OCI-LY7 (cell line): ENCODE measurements around the gene MPZ. TPM values are rescaled to one million over a fixed set of nuclear protein-coding genes. Genes with fewer than 3 reads are reported as not detected.
A peak's percentile ranks its signal among the peaks of the same experiment; 100 is the strongest.

ENCODE experiments used
- BruUV-seq: library from RNA; stranded (reverse); fragments of 400-500 nt; replicated peaks from 2 replicates; lab custom pipeline; 2021; lab: Mats Ljungman, UMichigan
- CTCF ChIA-PET: fragments of 300-600 bp; sonication (Branson Sonifier 250); formaldehyde crosslinking; loops from one replicate; lab custom pipeline; 2022; ENCODE audit warnings: antibody characterized with exemption; ENCODE audit not compliant: unreplicated experiment; lab: Charles Lee
- POLR2A ChIA-PET: fragments of 300-600 bp; sonication (Branson Sonifier 250); formaldehyde crosslinking; loops from one replicate; lab custom pipeline; 2022; ENCODE audit warnings: antibody characterized with exemption; lab: Charles Lee
- DNase-seq: peaks from one replicate; pipeline ENCODE4 v3.0.0-alpha.2; 2015; ENCODE audit warnings: low spot score
- H2AFZ ChIP-seq: fragments of 200-600 bp; sonication (generic), shearing (Covaris generic); 2 replicates; pipeline ENCODE4 v1.6.1; 2014; ENCODE audit warnings: mild to moderate bottlenecking, antibody characterized with exemption, low read length, moderate library complexity
- H3K27ac ChIP-seq: fragments of 200-600 bp; sonication (generic); 2 replicates; pipeline ENCODE4 v1.5.1; 2014; ENCODE audit warnings: mixed run types, low read depth, mild to moderate bottlenecking, moderate library complexity, low read length, inconsistent platforms; ENCODE audit not compliant: poor library complexity, severe bottlenecking
- H3K36me3 ChIP-seq: fragments of 200-600 bp; sonication (generic); 2 replicates; pipeline ENCODE4 v1.6.1; 2014; ENCODE audit warnings: mild to moderate bottlenecking, antibody characterized with exemption, low read length, moderate library complexity, mixed read lengths; ENCODE audit not compliant: insufficient read depth
- H3K4me1 ChIP-seq: fragments of 200-600 bp; sonication (generic); 2 replicates; pipeline ENCODE4 v1.5.1; 2014; ENCODE audit warnings: mild to moderate bottlenecking, low read length; ENCODE audit not compliant: insufficient read depth, poor library complexity, severe bottlenecking
- H3K4me2 ChIP-seq: fragments of 200-600 bp; sonication (generic); 2 replicates; pipeline ENCODE4 v1.6.1; 2014; ENCODE audit warnings: mild to moderate bottlenecking, low read length
- H3K4me3 ChIP-seq: fragments of 200-600 bp; sonication (generic); 2 replicates; pipeline ENCODE4 v1.5.1; 2014; ENCODE audit warnings: mild to moderate bottlenecking, low read depth, low read length; ENCODE audit not compliant: poor library complexity, severe bottlenecking
- H3K79me2 ChIP-seq: fragments of 200-600 bp; sonication (generic); 2 replicates; pipeline ENCODE4 v1.6.1; 2016; ENCODE audit warnings: low read depth, mild to moderate bottlenecking, low read length, moderate library complexity, mixed read lengths; ENCODE audit not compliant: insufficient read depth
- H3K9me2 ChIP-seq: fragments of 200-600 bp; sonication (generic); 2 replicates; pipeline ENCODE4 v1.6.1; 2016; ENCODE audit warnings: mild to moderate bottlenecking, low read length, mixed read lengths; ENCODE audit not compliant: insufficient read depth
- H3K9me3 ChIP-seq: fragments of 200-600 bp; sonication (generic); 2 replicates; pipeline ENCODE4 v1.6.1; 2014; ENCODE audit warnings: mild to moderate bottlenecking, mixed run types, low read length, mixed read lengths
- H4K20me1 ChIP-seq: fragments of 200-600 bp; sonication (generic); 2 replicates; pipeline ENCODE4 v1.6.1; 2014; ENCODE audit warnings: mild to moderate bottlenecking, antibody characterized with exemption, low read length, moderate library complexity, mixed read lengths; ENCODE audit not compliant: insufficient read depth
- EZH2phosphoT487 ChIP-seq: fragments of 200-600 bp; sonication (generic); IDR thresholded peaks from 2 replicates; pipeline ENCODE4 v1.6.1; 2018; ENCODE audit warnings: low read depth, borderline replicate concordance, mild to moderate bottlenecking, mixed run types, antibody characterized with exemption, low read length, moderate library complexity, mixed read lengths
- intact Hi-C: fragments of 100-400 bp; cut with micrococcal nuclease; formaldehyde crosslinking; loops from one replicate; pipeline ENCODE4 v1.10.0; 2022; ENCODE audit not compliant: unreplicated experiment
- total RNA-seq, 2 experiments: library from RNA; depleted of rRNA in 1 of 2; stranded (reverse); fragments of >200 nt in 1 of 2; shearing (Covaris generic) in 1 of 2; gene quantifications; 2 replicates each; pipeline ENCODE4 v1.2.3, GENCODE V29; 2014 to 2022
- TF ChIP-seq, protein P1 (sequence below): fragments of 200-600 bp; sonication (generic); conservative IDR thresholded peaks from 2 replicates; pipeline ENCODE4 v1.5.1; 2014; ENCODE audit warnings: mild to moderate bottlenecking, antibody characterized with exemption, low read length, moderate library complexity, mixed read lengths

MPZ gene
- total RNA-seq, 2 experiments from 2014 or later, result 4.5 to 9.0 TPM

DNA sequence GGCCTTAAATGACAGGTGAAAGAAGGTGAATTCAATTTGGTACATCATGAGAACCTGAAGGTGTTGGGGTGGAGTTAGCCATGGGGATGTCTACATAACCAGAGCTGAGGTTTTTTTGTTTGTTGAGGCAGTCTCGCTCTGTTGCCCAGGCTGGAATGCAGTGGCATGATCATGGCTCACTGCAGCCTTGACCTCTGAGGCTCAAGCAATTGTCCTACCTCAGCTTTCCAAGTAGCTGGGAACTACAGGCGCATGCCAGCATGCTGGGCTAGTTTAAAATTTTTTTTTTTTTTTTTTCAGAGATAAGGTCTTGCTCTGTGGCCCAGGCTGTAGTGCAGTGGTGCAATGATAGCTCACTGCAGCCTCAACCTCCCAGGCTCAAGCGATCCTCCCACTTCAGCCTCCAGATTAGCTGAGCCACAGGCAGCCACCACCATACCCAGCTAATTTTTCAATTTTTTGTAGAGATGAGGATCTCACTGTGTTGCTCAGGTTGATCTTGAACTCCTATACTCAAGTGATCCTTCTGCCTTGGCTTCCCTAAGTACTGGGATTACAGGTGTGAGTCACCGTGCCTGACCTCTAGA lies 1.9 kb upstream of the MPZ start:
- no peaks in the 10 kb centered on the region for H3K9me3 ChIP-seq
- POLR2A ChIA-PET, result interaction anchor here (0.6 to 0.7 kb wide), 2 partner anchors 108 to 475 kb away, joined by 3 to 5 read pairs; no protein-coding TSS in a partner anchor
- CTCF ChIA-PET, result no interaction called here

DNA sequence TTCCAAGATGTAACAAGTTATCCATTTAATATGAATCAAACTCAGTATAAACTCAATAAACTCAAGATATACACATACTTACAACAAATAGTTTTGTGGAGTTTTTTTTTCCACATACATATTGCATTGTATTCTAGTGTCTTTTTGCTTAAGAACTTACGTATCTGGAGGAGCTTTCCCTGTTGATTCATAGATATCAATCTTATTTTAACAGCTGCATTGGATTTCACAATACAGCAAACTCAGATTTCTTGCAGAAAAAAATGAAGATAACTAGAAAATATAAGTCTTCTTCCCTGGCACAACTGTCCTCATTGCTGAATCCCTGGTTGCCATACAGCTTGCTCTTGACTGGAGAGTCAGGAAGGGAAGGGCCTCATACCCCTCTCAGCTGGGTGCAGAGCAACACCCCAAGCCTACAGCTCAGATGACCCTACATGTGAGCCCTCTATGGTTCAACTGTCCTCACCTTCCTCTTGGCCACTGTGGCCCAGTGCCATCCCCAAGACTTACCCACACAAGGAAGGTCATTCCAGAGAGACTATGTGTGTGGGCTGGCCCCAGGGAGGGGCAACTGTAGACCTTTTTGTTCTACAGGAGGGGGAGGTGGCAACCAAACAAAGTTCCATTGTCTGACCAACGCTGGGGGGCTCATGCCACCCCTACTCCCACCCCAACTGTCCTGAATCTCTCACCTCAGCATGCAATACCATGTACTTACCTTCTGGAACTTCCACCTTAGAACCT lies 1.7 kb downstream of the MPZ start:
- Histone ChIP-seq H4K20me1 (no peaks in the 10 kb centered on the region), H3K4me1 (peaks cover 28% of the 10 kb centered on the region), H3K4me2 (no peak overlapping the region), H3K9me2 (no peaks in the 10 kb centered on the region), H3K79me2 (peaks cover 18% of the 10 kb centered on the region; the same call in 1 of the 2 replicates), H3K36me3 (no peaks in the 10 kb centered on the region), H3K27ac (no peak overlapping the region), H3K9me3 (no peaks in the 10 kb centered on the region), H2AFZ (peak overlapping the region; percentile 15; the same call in 1 of the 2 replicates), H3K4me3 (no peak overlapping the region)
- intact Hi-C loops, result loop anchor here (2.0 to 5.0 kb wide), 2 partner anchors 74 to 81 kb away; partner anchors contain the start of gene TOMM40L
- CTCF ChIA-PET, result interaction anchor here (0.5 kb wide), 1 partner anchor 131 kb away, joined by 15 read pairs; no protein-coding TSS in a partner anchor
- POLR2A ChIA-PET, result interaction anchor here (0.6 to 2.0 kb wide), 4 partner anchors 15 to 927 kb away, joined by 3 to 12 read pairs (median 4); partner anchors contain the start of gene TOMM40L
- TF ChIP-seq, protein P1, sequence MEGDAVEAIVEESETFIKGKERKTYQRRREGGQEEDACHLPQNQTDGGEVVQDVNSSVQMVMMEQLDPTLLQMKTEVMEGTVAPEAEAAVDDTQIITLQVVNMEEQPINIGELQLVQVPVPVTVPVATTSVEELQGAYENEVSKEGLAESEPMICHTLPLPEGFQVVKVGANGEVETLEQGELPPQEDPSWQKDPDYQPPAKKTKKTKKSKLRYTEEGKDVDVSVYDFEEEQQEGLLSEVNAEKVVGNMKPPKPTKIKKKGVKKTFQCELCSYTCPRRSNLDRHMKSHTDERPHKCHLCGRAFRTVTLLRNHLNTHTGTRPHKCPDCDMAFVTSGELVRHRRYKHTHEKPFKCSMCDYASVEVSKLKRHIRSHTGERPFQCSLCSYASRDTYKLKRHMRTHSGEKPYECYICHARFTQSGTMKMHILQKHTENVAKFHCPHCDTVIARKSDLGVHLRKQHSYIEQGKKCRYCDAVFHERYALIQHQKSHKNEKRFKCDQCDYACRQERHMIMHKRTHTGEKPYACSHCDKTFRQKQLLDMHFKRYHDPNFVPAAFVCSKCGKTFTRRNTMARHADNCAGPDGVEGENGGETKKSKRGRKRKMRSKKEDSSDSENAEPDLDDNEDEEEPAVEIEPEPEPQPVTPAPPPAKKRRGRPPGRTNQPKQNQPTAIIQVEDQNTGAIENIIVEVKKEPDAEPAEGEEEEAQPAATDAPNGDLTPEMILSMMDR, result no peak
- TF ChIP-seq EZH2phosphoT487, result no peak
- DNase-seq, result no peak
- no TSS peak for BruUV-seq

More for the DNA sequence above, 1.9 kb upstream of the MPZ start:
- H3K4me1 ChIP-seq, result peaks cover 33% of the 10 kb centered on the region
- H3K9me2 ChIP-seq, result no peaks in the 10 kb centered on the region
- no peaks in the 10 kb centered on the region; the same call in 1 of the 2 replicates for H4K20me1 ChIP-seq
- H2AFZ ChIP-seq, result no peak overlapping the region
- BruUV-seq, result no TSS peak
- H3K4me3 ChIP-seq, result no peak overlapping the region
- TF ChIP-seq, protein P1, result no peak
- no peak for TF ChIP-seq EZH2phosphoT487
- no peaks in the 10 kb centered on the region for H3K36me3 ChIP-seq
- no peak overlapping the region for H3K4me2 ChIP-seq
- peaks cover 15% of the 10 kb centered on the region for H3K79me2 ChIP-seq
- intact Hi-C loops, result no loop called here
- no peak for DNase-seq
- no peak overlapping the region for H3K27ac ChIP-seq
